Adrenal gland (tissue), 12 donors: ENCODE measurements around the gene SOAT2. TPM values are rescaled to one million over a fixed set of nuclear protein-coding genes. Genes with fewer than 3 reads are reported as not detected.

Experiments used
- DNase-seq, 7 donors: peaks; one replicate each; pipeline ENCODE4 v3.0.0-alpha.2; 2019 to 2020
- H3K27ac ChIP-seq, 5 donors: fragments of 200-600 bp; sonication (generic) in 4 of 5; 1 replicate in 3 of 5; 2 replicates in 2 of 5; pipeline versions ENCODE4 v1.5.1 to v1.8.0; 2016 to 2020; ENCODE audit warnings: mild to moderate bottlenecking in 1 of 5
- H3K27me3 ChIP-seq: fragments of 200-600 bp; 2 replicates; pipeline ENCODE4 v1.8.0; 2021
- H3K36me3 ChIP-seq, 2 donors: fragments of 200-600 bp; replicated peaks in 1 of 2; 1 replicate in 1 of 2; 2 replicates in 1 of 2; pipeline versions ENCODE4 v1.5.1 to v1.8.0; 2018 to 2022
- H3K4me1 ChIP-seq, 2 donors: fragments of 200-600 bp; replicated peaks in 1 of 2; 1 replicate in 1 of 2; 2 replicates in 1 of 2; pipeline versions ENCODE4 v1.5.1 to v1.8.0; 2018 to 2021
- H3K4me3 ChIP-seq, 4 donors: fragments of 200-600 bp; sonication (generic) in 3 of 4; one replicate each; pipeline ENCODE4 v1.5.1; 2016 to 2018
- H3K9me3 ChIP-seq, 3 donors: fragments of 200-600 bp; sonication (generic) in 1 of 3; replicated peaks in 1 of 3; 1 replicate in 2 of 3; 2 replicates in 1 of 3; pipeline versions ENCODE4 v1.5.1 to v1.8.0; 2016 to 2021
- CTCF ChIP-seq, 6 experiments: fragments of 450-650 bp in 4 of 6; fragments of 200-600 bp in 2 of 6; sonication (generic) in 1 of 6; IDR thresholded peaks; 1 replicate in 5 of 6; 2 replicates in 1 of 6; pipeline versions ENCODE4 v1.5.1 to v1.8.0; 2016 to 2021; ENCODE audit warnings: antibody characterized with exemption in 6 of 6, mild to moderate bottlenecking in 2 of 6, moderate library complexity in 1 of 6
- POLR2A ChIP-seq, 2 donors: fragments of 450-650 bp; IDR thresholded peaks; one replicate each; pipeline ENCODE4 v1.6.1; 2017; ENCODE audit warnings: antibody characterized with exemption in 2 of 2, mild to moderate bottlenecking in 2 of 2, moderate library complexity in 1 of 2
- WGBS, 4 donors: extraction: QIAGEN DNeasy Blood & Tissue Kit in 2 of 4; methylation state at CpG; one replicate each; pipeline versions ENCODE4 v1.1.5 to v1.1.7; 2013 to 2017; 5-methylcytosine and 5-hydroxymethylcytosine counted together
- intact Hi-C, 2 donors: fragments of 100-400 bp; cut with DNase I; formaldehyde crosslinking; loops; one replicate each; pipeline versions ENCODE4 v1.14.1 to v1.15.0; 2022 to 2023
- polyA plus RNA-seq, 3 donors: library from polyadenylated mRNA; stranded (reverse); fragments of 200-250 nt in 2 of 3; fragments of 350-450 nt in 1 of 3; fragmentation: Illumina TruSeq in 1 of 3; extraction: RNeasy Lipid Tissue Mini Kit (QIAGEN cat#74804) in 1 of 3; gene quantifications; one replicate each; pipeline ENCODE4 v1.2.3, GENCODE V29; 2013 to 2014
- total RNA-seq, 9 donors: library from RNA; depleted of rRNA in 4 of 9; stranded (reverse); fragments of >200 nt in 4 of 9; fragments of 120-200 nt in 1 of 9; fragmentation: NEBNext Ultra II Directional in 1 of 9; extraction: Animal tissue kit (Norgen Biotek cat#: 25700) in 1 of 9; gene quantifications; one replicate each; pipeline versions ENCODE4 v1.1.0 to v1.2.4, GENCODE V29; 2013 to 2023
- donor health status: healthy with polysubstance abuse.
- donor health status: Bipolar disorder and iron deficiency.
- donor health status: DM: yes; HTN: yes; CAD: no.
- donor health status: DM: no; HTN: no; CAD: no.
- donor health status: DM: no; HTN: no; CAD: no.
- donor health status: DM: yes; HTN: yes; CAD: no.

The SOAT2 gene
- total and polyA plus RNA-seq, 12 donors: 0.34 to 0.79 (median 0.48) TPM; not detected in 9

DNA sequence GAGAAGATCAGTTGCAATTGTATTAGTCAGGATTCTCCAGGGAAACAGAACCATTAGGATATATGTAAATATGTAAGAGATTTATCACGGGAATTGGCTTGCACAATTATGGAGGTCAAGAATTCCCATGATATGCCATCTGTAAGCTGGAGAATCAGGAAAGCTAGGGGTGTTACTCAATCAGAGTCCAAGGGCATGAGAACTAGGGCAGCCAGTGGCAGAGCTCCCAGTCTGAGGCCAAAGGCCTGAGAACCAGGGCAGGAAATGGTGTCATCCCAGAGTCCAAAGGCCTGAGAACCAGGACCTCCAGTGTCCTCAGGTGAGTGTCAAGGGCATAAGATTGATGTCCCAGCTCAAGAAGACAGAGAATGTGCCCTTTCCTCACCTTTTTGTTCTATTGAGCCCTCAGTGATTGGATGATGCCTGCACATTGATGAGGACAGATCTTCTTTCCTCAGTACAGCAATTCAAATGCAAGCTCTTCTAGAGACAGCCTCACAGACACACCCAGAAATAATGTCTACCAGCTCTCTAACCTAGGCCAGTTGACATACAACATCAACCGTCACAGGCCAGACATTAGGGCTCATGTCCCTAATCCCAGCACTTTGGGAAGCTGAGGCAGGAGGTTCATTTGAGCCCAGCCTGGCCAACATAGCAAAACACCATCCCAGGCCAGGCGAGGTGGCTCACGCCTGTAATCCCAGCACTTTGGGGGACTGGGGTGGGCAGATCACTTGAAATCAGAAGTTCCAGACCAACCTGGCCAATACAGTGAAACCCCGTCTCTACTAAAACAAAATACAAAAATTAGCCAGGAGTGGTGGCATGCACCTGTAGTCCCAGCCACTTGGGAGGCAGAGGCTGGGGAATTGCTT lies 42.3 kb downstream of the SOAT2 start:
- Histone ChIP-seq H3K4me1 (no peaks in the 10 kb centered on the region), H3K27me3 (no peaks in the 10 kb centered on the region), H3K4me3 (no peak overlapping the region), H3K9me3 (no peaks in the 10 kb centered on the region), H3K27ac (peak overlapping the region in 1 of 5 donors; percentile 31), H3K36me3 (no peaks in the 10 kb centered on the region)
- DNase-seq: peak; percentile 40 to 74 (median 67)
- WGBS, 4 donors: 78 to 81% (median 79%) methylated on average over 5 of the region's 5 CpGs
- intact Hi-C loops: no loop called here
- TF ChIP-seq POLR2A (IDR thresholded peaks at IDR 0.05): no peak
- TF ChIP-seq CTCF (IDR thresholded peaks at IDR 0.05): no peak

GRCh38 chr12:53147181-53147580 lies 43.9 kb downstream of the SOAT2 start:
- no peak for TF ChIP-seq POLR2A (IDR thresholded peaks at IDR 0.05)
- no peak for TF ChIP-seq CTCF (IDR thresholded peaks at IDR 0.05)
- DNase-seq: no peak
- Histone ChIP-seq H3K27me3 (no peaks in the 10 kb centered on the region), H3K9me3 (no peaks in the 10 kb centered on the region), H3K4me3 (no peak overlapping the region), H3K4me1 (no peaks in the 10 kb centered on the region), H3K27ac (no peak overlapping the region), H3K36me3 (no peaks in the 10 kb centered on the region)
- intact Hi-C loops: no loop called here
- 79 to 82% (median 80%) methylated on average over 5 of the region's 5 CpGs for WGBS, 4 donors

- intact Hi-C loops: no loop called here
- Histone ChIP-seq H3K4me3 (no peak overlapping the region), H3K27me3 (no peaks in the 10 kb centered on the region), H3K27ac (no peak overlapping the region), H3K36me3 (no peaks in the 10 kb centered on the region), H3K4me1 (no peaks in the 10 kb centered on the region), H3K9me3 (no peaks in the 10 kb centered on the region)
- no peak for DNase-seq
- TF ChIP-seq POLR2A (IDR thresholded peaks at IDR 0.05): no peak
- no peak for TF ChIP-seq CTCF (IDR thresholded peaks at IDR 0.05)
- WGBS, 4 donors: 73 to 86% (median 86%) methylated on average over 15 of the region's 15 CpGs
These were observed 44.4 kb downstream of the SOAT2 start for GRCh38 chr12:53147653-53148052.

GRCh38 chr12:53151039-53151438 lies 47.8 kb downstream of the SOAT2 start:
- H3K4me1 ChIP-seq: no peaks in the 10 kb centered on the region
- DNase-seq: no peak
- intact Hi-C loops: no loop called here
- no peaks in the 10 kb centered on the region for H3K27me3 ChIP-seq
- no peak for TF ChIP-seq CTCF (IDR thresholded peaks at IDR 0.05)
- TF ChIP-seq POLR2A (IDR thresholded peaks at IDR 0.05): no peak
- no peaks in the 10 kb centered on the region for H3K9me3 ChIP-seq
- H3K27ac ChIP-seq: no peak overlapping the region
- H3K36me3 ChIP-seq: no peaks in the 10 kb centered on the region
- H3K4me3 ChIP-seq: no peak overlapping the region
- 86 to 93% (median 91%) methylated on average over 6 of the region's 6 CpGs for WGBS, 4 donors
